Spleen (tissue), 11 donors: ENCODE measurements around the gene DIAPH1. TPM values are rescaled to one million over a fixed set of nuclear protein-coding genes. Genes with fewer than 3 reads are reported as not detected.
"Not testable (repeated sequence)": the region's sequence is repeated elsewhere in the genome, so short reads cannot be mapped to it uniquely, and the experiment has no call there.

Experiments
- DNase-seq: peaks from one replicate; pipeline ENCODE4 v3.0.0-alpha.2; 2020
- H3K27ac ChIP-seq, 8 donors: fragments of 200-600 bp; sonication (generic) in 7 of 8; 1 replicate in 4 of 8; 2 replicates in 4 of 8; pipeline versions ENCODE4 v1.5.0 to v1.8.0; 2016 to 2021; ENCODE audit warnings: inconsistent platforms in 4 of 8, mild to moderate bottlenecking in 4 of 8, moderate library complexity in 1 of 8
- H3K27me3 ChIP-seq, 7 donors: fragments of 200-600 bp; sonication (generic) in 6 of 7; replicated peaks in 1 of 7; 1 replicate in 4 of 7; 2 replicates in 3 of 7; pipeline versions ENCODE4 v1.5.0 to v1.8.0; 2016 to 2021; ENCODE audit warnings: inconsistent platforms in 3 of 7, mild to moderate bottlenecking in 1 of 7
- H3K36me3 ChIP-seq, 6 donors: fragments of 200-600 bp; sonication (generic) in 5 of 6; 1 replicate in 4 of 6; 2 replicates in 2 of 6; pipeline versions ENCODE4 v1.5.0 to v1.8.0; 2016 to 2021; ENCODE audit warnings: inconsistent platforms in 2 of 6
- H3K4me1 ChIP-seq, 6 donors: fragments of 200-600 bp; sonication (generic) in 5 of 6; 1 replicate in 3 of 6; 2 replicates in 3 of 6; pipeline versions ENCODE4 v1.5.0 to v1.8.0; 2016 to 2021; ENCODE audit warnings: inconsistent platforms in 3 of 6
- H3K4me3 ChIP-seq, 8 donors: fragments of 200-600 bp; sonication (generic) in 7 of 8; 1 replicate in 4 of 8; 2 replicates in 4 of 8; pipeline versions ENCODE4 v1.5.0 to v1.8.0; 2016 to 2021; ENCODE audit warnings: inconsistent platforms in 4 of 8, mild to moderate bottlenecking in 4 of 8, moderate library complexity in 2 of 8
- H3K9me3 ChIP-seq, 8 donors: fragments of 200-600 bp; sonication (generic) in 7 of 8; 1 replicate in 4 of 8; 2 replicates in 4 of 8; pipeline versions ENCODE4 v1.5.0 to v1.8.0; 2016 to 2021; ENCODE audit warnings: inconsistent platforms in 4 of 8
- POLR2A ChIP-seq, 3 donors: fragments of 450-650 bp; IDR thresholded peaks; one replicate each; pipeline ENCODE4 v1.5.1; 2017; ENCODE audit warnings: antibody characterized with exemption in 3 of 3, mild to moderate bottlenecking in 1 of 3
- POLR2AphosphoS5 ChIP-seq, 3 donors: sonication (generic); formaldehyde crosslinking; IDR thresholded peaks; one replicate each; pipeline ENCODE4 v1.5.1; 2017; ENCODE audit warnings: antibody characterized with exemption in 3 of 3
- WGBS, 5 donors: extraction: QIAGEN DNeasy Blood & Tissue Kit in 3 of 5; methylation state at CpG; one replicate each; pipeline versions ENCODE4 v1.1.5 to v1.1.7; 2013 to 2018; 5-methylcytosine and 5-hydroxymethylcytosine counted together
- intact Hi-C: fragments of 100-400 bp; cut with DNase I; formaldehyde crosslinking; loops from one replicate; pipeline ENCODE4 v1.15.0; 2023; ENCODE audit warnings: low total_unique reads
- polyA plus RNA-seq, 3 donors: library from polyadenylated mRNA; stranded (reverse); fragments of 200-250 nt; gene quantifications; one replicate each; pipeline ENCODE4 v1.2.1, GENCODE V29; 2013
- total RNA-seq, 7 donors: library from RNA; depleted of rRNA in 3 of 7; stranded (reverse); fragments of >200 nt in 3 of 7; fragmentation: NEBNext Ultra II Directional in 4 of 7; extraction: Animal tissue kit (Norgen Biotek cat#: 25700) in 4 of 7; gene quantifications; one replicate each; pipeline versions ENCODE4 v1.1.0 to v1.2.1, GENCODE V29; 2016 to 2021
- TF ChIP-seq, protein P1 (sequence below), 11 experiments: fragments of 200-600 bp in 7 of 11; fragments of 450-650 bp in 4 of 11; sonication (generic) in 4 of 11; IDR thresholded peaks in 8 of 11; conservative IDR thresholded peaks in 3 of 11; 1 replicate in 7 of 11; 2 replicates in 4 of 11; pipeline versions ENCODE4 v1.4.0 to v1.8.0; 2016 to 2021; ENCODE audit warnings: antibody characterized with exemption in 11 of 11, inconsistent platforms in 4 of 11, mild to moderate bottlenecking in 1 of 11
- donor health status: healthy with polysubstance abuse.
- donor health status: DM: no; HTN: no; CAD: no; lungs with moderate emphysema.
- donor health status: DM: no; HTN: no; CAD: no.
- donor health status: Bipolar disorder and iron deficiency.
- donor health status: healthy.
- donor health status: DM: no; HTN: no; CAD: no.
- donor health status: DM: yes; HTN: yes; CAD: no.

Gene DIAPH1
- total and polyA plus RNA-seq, 10 donors: 35.4 to 123 (median 81.5) TPM

DNA sequence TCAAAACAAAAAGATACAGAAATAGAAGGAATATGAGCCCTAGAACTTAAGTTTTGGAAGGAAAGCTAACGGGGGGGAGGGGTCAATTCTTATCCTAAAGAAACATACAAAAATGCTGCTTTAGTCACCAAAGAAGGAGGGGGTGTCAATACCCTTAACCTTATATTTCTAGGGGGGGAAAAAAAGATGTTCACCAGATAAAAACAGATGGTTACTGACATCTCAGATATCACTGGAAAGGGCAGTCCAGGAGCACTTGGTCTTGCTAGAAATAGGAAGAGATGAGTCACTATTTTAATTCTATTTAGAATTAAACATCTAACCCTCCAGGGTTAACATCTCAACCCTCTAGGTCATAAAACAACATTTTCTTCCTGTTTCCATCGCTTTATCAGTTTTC lies 1.7 kb downstream of the DIAPH1 start:
- Histone ChIP-seq H3K4me1 (peaks cover 18 to 75% (median 64%) of the 10 kb centered on the region in 6 donors), H3K27me3 (no peaks in the 10 kb centered on the region), H3K9me3 (no peaks in the 10 kb centered on the region), H3K27ac (peak overlapping the region; percentile 77 to 100 (median 96)), H3K36me3 (peaks cover 4 to 26% (median 16%) of the 10 kb centered on the region in 6 donors), H3K4me3 (peak overlapping the region in 7 of 8 donors; percentile 76 to 96 (median 92))
- DNase-seq: no peak
- intact Hi-C loops: no loop called here
- no peak for TF ChIP-seq POLR2AphosphoS5 (IDR thresholded peaks at IDR 0.05)
- TF ChIP-seq POLR2A (IDR thresholded peaks at IDR 0.05): no peak
- TF ChIP-seq, protein P1, sequence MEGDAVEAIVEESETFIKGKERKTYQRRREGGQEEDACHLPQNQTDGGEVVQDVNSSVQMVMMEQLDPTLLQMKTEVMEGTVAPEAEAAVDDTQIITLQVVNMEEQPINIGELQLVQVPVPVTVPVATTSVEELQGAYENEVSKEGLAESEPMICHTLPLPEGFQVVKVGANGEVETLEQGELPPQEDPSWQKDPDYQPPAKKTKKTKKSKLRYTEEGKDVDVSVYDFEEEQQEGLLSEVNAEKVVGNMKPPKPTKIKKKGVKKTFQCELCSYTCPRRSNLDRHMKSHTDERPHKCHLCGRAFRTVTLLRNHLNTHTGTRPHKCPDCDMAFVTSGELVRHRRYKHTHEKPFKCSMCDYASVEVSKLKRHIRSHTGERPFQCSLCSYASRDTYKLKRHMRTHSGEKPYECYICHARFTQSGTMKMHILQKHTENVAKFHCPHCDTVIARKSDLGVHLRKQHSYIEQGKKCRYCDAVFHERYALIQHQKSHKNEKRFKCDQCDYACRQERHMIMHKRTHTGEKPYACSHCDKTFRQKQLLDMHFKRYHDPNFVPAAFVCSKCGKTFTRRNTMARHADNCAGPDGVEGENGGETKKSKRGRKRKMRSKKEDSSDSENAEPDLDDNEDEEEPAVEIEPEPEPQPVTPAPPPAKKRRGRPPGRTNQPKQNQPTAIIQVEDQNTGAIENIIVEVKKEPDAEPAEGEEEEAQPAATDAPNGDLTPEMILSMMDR (IDR thresholded peaks at IDR 0.05 in 8 of 11, conservative IDR thresholded peaks at IDR 0.05 in 3 of 11): no peak
- 35 to 47% (median 40%) methylated on average over 2 of the region's 2 CpGs for WGBS, 5 donors

DNA sequence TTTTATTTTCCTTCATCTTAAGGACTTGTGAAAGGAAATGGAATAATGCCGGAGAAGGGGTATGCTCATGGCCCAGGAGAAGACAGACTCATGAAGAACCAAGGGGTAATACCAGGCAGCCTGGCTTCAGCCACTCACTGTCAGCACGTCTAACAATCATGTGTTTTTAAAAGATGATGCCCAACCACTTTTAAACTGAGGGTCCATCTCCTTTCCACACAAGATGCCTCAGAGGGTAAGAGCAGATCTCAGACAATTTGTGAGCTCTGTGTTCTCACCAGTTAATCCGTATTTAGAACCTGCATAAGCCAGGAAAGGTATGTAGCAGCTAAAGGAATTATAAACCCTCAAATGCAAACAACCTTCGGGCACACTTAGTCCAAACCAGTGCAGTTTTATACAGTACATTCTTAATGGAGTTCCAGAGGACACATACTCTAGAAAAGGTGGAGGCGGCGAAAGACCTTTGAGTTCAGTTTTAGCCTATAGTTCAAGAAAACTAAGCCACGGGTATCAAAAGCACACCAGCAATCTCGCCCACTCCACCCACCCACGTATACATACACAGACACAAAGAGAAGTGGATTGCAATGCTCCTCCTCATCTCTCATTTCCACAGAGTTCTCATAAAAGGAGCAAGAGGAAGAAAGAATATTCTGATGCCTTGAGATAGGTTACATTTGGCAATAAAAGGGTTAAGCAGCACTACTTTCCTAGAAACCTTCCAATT lies 2.6 kb downstream of the DIAPH1 start:
- intact Hi-C loops: no loop called here
- H3K27ac ChIP-seq: peak overlapping the region; percentile 29 to 100 (median 93)
- H3K9me3 ChIP-seq: no peaks in the 10 kb centered on the region
- peaks cover 3 to 20% (median 9%) of the 10 kb centered on the region in 6 donors for H3K36me3 ChIP-seq
- H3K27me3 ChIP-seq: no peaks in the 10 kb centered on the region
- H3K4me1 ChIP-seq: peaks cover 24 to 82% (median 73%) of the 10 kb centered on the region in 6 donors
- no peak for TF ChIP-seq POLR2A (IDR thresholded peaks at IDR 0.05)
- TF ChIP-seq, protein P1 (IDR thresholded peaks at IDR 0.05 in 8 of 11, conservative IDR thresholded peaks at IDR 0.05 in 3 of 11): no peak
- TF ChIP-seq POLR2AphosphoS5 (IDR thresholded peaks at IDR 0.05): no peak
- 52 to 60% (median 57%) methylated on average over 9 of the region's 9 CpGs for WGBS, 5 donors
- peak overlapping the region in 5 of 8 donors; percentile 15 to 96 (median 84) for H3K4me3 ChIP-seq
- no peak for DNase-seq

GRCh38 chr5:141613344-141613743 lies 5.5 kb downstream of the DIAPH1 start:
- Histone ChIP-seq H3K27me3 (no peaks in the 10 kb centered on the region), H3K27ac (no peak overlapping the region), H3K4me1 (peaks cover 35 to 100% (median 85%) of the 10 kb centered on the region in 6 donors), H3K9me3 (no peaks in the 10 kb centered on the region), H3K4me3 (no peak overlapping the region), H3K36me3 (peaks cover 0 to 11% (median 0%) of the 10 kb centered on the region in 6 donors)
- intact Hi-C loops: no loop called here
- no peak for DNase-seq
- TF ChIP-seq POLR2A (IDR thresholded peaks at IDR 0.05) (no peak), POLR2AphosphoS5 (IDR thresholded peaks at IDR 0.05) (no peak)
- TF ChIP-seq, protein P1 (IDR thresholded peaks at IDR 0.05 in 8 of 11, conservative IDR thresholded peaks at IDR 0.05 in 3 of 11): no peak

- TF ChIP-seq POLR2AphosphoS5 (IDR thresholded peaks at IDR 0.05): no peak
- TF ChIP-seq, protein P1 (IDR thresholded peaks at IDR 0.05 in 8 of 11, conservative IDR thresholded peaks at IDR 0.05 in 3 of 11): no peak
- no peak for TF ChIP-seq POLR2A (IDR thresholded peaks at IDR 0.05)
- 64 to 73% (median 71%) methylated on average over 3 of the region's 3 CpGs for WGBS, 5 donors
- H3K4me1 ChIP-seq: peaks cover 34 to 100% (median 87%) of the 10 kb centered on the region in 6 donors
- peaks cover 0 to 11% (median 0%) of the 10 kb centered on the region in 6 donors for H3K36me3 ChIP-seq
- H3K9me3 ChIP-seq: no peaks in the 10 kb centered on the region
- DNase-seq: no peak
- intact Hi-C loops: no loop called here
- H3K4me3 ChIP-seq: no peak overlapping the region
- no peaks in the 10 kb centered on the region for H3K27me3 ChIP-seq
- H3K27ac ChIP-seq: peak overlapping the region in 2 of 8 donors; percentile 9 to 16
Observed at GRCh38 chr5:141611289-141611688, 7.5 kb downstream of the DIAPH1 start.

GRCh38 chr5:141609921-141610320 lies 8.9 kb downstream of the DIAPH1 start:
- H3K27me3 ChIP-seq, intact Hi-C loops, H3K9me3 ChIP-seq, DNase-seq, H3K4me3 ChIP-seq: not testable (repeated sequence)
- WGBS, 5 donors: 90 to 94% (median 92%) methylated on average over 7 of the region's 7 CpGs
- H3K4me1 ChIP-seq: peaks cover 39 to 100% (median 86%) of the 10 kb centered on the region in 6 donors
- peak overlapping the region in 4 of 8 donors; percentile 3 to 89 (median 48) for H3K27ac ChIP-seq
- peaks cover 0 to 11% (median 0%) of the 10 kb centered on the region in 6 donors for H3K36me3 ChIP-seq
